HEK293 (cell line): Measurements from ENCODE around the gene SH2B3.

ENCODE experiments used
- SP2 ChIP-seq: fragments of 450-650 bp; formaldehyde crosslinking; IDR thresholded peaks from 2 replicates; pipeline ENCODE4 v1.5.1; 2016; ENCODE audit warnings: missing biosample characterization, missing genetic modification characterization
- ZBTB20 ChIP-seq: fragments of 450-650 bp; formaldehyde crosslinking; IDR thresholded peaks from 2 replicates; pipeline ENCODE4 v1.5.1; 2016; ENCODE audit warnings: missing biosample characterization, missing genetic modification characterization
- ZBTB8A ChIP-seq: fragments of 450-650 bp; formaldehyde crosslinking; IDR thresholded peaks from 2 replicates; pipeline ENCODE4 v1.5.1; 2016; ENCODE audit warnings: missing biosample characterization, missing genetic modification characterization
- ZNF211 ChIP-seq: fragments of 450-650 bp; formaldehyde crosslinking; IDR thresholded peaks from 2 replicates; pipeline ENCODE4 v1.5.1; 2016; ENCODE audit warnings: low read depth, missing biosample characterization, missing genetic modification characterization
- ZNF341 ChIP-seq: fragments of 450-650 bp; formaldehyde crosslinking; IDR thresholded peaks from 2 replicates; pipeline ENCODE4; 2016; ENCODE audit warnings: low read depth, missing biosample characterization, missing genetic modification characterization
- ZNF366 ChIP-seq: fragments of 450-650 bp; formaldehyde crosslinking; conservative IDR thresholded peaks from 2 replicates; pipeline ENCODE4 v1.5.1; 2016; ENCODE audit warnings: missing biosample characterization, missing genetic modification characterization
- TF ChIP-seq, protein P1 (sequence below): fragments of 450-650 bp; formaldehyde crosslinking; IDR thresholded peaks from 2 replicates; pipeline ENCODE4 v1.5.1; 2016; ENCODE audit warnings: missing biosample characterization, missing genetic modification characterization

DNA sequence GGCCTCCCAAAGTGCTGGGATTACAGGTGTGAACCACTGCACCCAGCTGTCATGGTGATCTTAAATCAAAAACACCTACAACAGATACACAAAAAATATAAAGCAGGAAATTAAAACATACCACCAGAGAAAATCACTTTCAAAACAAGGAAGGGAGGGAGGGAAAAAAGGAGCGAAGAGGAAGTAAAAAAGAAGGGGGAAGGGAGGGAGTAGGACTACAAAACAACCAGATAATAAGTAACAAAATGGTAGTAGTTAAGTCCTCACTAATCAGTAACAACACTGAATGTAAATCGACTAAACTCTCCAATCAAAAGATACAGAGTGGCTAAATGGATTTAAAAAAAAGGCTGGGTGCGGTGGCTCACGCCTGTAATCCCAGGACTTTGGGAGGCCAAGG is 89.0 kb downstream of the SH2B3 start:
- TF ChIP-seq ZBTB20 (tag by site-specific recombination) (no peak), ZNF211 (no peak), ZBTB8A (tag by site-specific recombination) (no peak), ZNF366 (tag by site-specific recombination) (no peak), SP2 (no peak), ZNF341 (no peak)
- TF ChIP-seq, protein P1, sequence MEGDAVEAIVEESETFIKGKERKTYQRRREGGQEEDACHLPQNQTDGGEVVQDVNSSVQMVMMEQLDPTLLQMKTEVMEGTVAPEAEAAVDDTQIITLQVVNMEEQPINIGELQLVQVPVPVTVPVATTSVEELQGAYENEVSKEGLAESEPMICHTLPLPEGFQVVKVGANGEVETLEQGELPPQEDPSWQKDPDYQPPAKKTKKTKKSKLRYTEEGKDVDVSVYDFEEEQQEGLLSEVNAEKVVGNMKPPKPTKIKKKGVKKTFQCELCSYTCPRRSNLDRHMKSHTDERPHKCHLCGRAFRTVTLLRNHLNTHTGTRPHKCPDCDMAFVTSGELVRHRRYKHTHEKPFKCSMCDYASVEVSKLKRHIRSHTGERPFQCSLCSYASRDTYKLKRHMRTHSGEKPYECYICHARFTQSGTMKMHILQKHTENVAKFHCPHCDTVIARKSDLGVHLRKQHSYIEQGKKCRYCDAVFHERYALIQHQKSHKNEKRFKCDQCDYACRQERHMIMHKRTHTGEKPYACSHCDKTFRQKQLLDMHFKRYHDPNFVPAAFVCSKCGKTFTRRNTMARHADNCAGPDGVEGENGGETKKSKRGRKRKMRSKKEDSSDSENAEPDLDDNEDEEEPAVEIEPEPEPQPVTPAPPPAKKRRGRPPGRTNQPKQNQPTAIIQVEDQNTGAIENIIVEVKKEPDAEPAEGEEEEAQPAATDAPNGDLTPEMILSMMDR (tag by site-specific recombination), result no peak
